Activated CD8-positive, alpha-beta memory T cell treated with anti-CD3 and anti-CD28 coated beads, Interleukin-2, amount 10 ng/mL, durations not matched to agents 7 days and 5 days (primary cell): ENCODE data around the gene SULT4A1. TPM values are rescaled to one million over a fixed set of nuclear protein-coding genes. Genes with fewer than 3 reads are reported as not detected.

Experiments
- ATAC-seq: fragments of 150-1000 bp; cut with Tn5 transposase; one replicate; pipeline ENCODE4 v1.10.0; 2021; ENCODE audit warnings: moderate library complexity
- CTCF ChIA-PET: fragments of 350-600 bp; sonication (Branson Sonifier 250); formaldehyde crosslinking; loops from one replicate; lab custom pipeline; 2021; ENCODE audit warnings: antibody characterized with exemption; lab: Charles Lee
- DNase-seq: peaks from one replicate; pipeline ENCODE4 v3.0.0-alpha.2; 2020
- H3K27ac Mint-ChIP-seq: one replicate; pipeline ENCODE4 v1.8.0; 2021; ENCODE audit warnings: mild to moderate bottlenecking, mixed read lengths
- H3K27me3 Mint-ChIP-seq: one replicate; pipeline ENCODE4 v1.8.0; 2021; ENCODE audit warnings: mixed read lengths
- H3K36me3 Mint-ChIP-seq: one replicate; pipeline ENCODE4 v1.8.0; 2021; ENCODE audit warnings: mild to moderate bottlenecking, mixed read lengths
- H3K4me1 Mint-ChIP-seq: one replicate; pipeline ENCODE4 v1.8.0; 2021; ENCODE audit warnings: mixed read lengths
- H3K4me3 Mint-ChIP-seq: one replicate; pipeline ENCODE4 v1.8.0; 2021; ENCODE audit warnings: mild to moderate bottlenecking, moderate library complexity, mixed read lengths
- H3K9me3 Mint-ChIP-seq: one replicate; pipeline ENCODE4 v1.8.0; 2022; ENCODE audit warnings: low read depth, mixed read lengths
- total RNA-seq, 2 experiments: library from RNA; stranded (reverse); gene quantifications; one replicate each; pipeline ENCODE4 v1.2.3, GENCODE V29; 2021

SULT4A1 gene
- total RNA-seq, 2 experiments from 2014 or later, result not detected

GRCh38 chr22:43867839-43868635, 5.7 kb upstream of the SULT4A1 start:
- ATAC-seq (no peak), DNase-seq (peak; percentile 47)
- Mint-ChIP-seq H3K4me1 (no peaks in the 10 kb centered on the region), H3K27ac (no peak overlapping the region), H3K27me3 (peaks cover 30% of the 10 kb centered on the region), H3K4me3 (no peak overlapping the region), H3K9me3 (peaks cover 1% of the 10 kb centered on the region), H3K36me3 (no peaks in the 10 kb centered on the region)
- CTCF ChIA-PET, result interaction anchor here (1.9 kb wide), 1 partner anchor 15 kb away, joined by 6 read pairs; no protein-coding TSS in a partner anchor

DNA sequence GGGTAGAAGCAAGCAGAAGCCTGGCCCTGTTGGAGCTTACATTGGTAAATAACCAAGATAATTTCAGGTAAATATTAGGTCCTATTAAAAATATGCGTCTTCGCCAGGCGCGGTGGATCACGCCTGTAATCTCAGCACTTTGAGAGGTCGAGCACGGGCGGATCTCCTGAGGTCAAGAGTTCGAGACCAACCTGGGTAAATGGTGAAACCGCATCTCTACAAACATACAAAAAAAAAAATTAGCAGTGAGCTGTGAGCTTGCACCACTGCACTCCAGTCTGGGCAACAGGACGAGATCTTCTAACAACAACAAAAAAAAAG, 529 bp upstream of the SULT4A1 start:
- no peak overlapping the region for H3K27ac Mint-ChIP-seq
- peaks cover 4% of the 10 kb centered on the region for H3K4me1 Mint-ChIP-seq
- no peak for ATAC-seq
- no peaks in the 10 kb centered on the region for H3K9me3 Mint-ChIP-seq
- CTCF ChIA-PET, result interaction anchor here (0.7 kb wide), 2 partner anchors 479 to 1256 kb away, joined by 3 read pairs; no protein-coding TSS in a partner anchor
- peaks cover 50% of the 10 kb centered on the region for H3K27me3 Mint-ChIP-seq
- H3K4me3 Mint-ChIP-seq, result no peak overlapping the region
- H3K36me3 Mint-ChIP-seq, result no peaks in the 10 kb centered on the region
- DNase-seq, result no peak

DNA sequence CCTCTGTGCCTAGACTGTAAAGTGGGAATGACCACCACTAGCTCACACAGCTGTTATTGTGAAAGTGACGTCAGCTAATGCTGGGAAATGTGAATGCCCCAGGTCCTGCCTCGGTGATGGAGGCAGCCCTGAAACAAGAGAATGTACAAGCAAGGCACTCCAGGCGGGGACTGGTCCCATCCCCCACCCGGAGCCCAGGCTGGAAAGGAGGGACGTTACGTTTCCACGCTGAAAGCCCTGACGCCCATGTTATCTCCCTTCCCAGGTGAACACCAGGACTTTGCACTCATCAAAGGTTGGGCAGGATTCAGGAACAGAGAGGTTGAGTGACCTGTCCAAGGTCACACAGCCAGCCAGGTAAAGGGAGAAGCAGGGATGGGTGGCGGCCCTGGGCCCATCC, 784 bp downstream of the SULT4A1 start:
- no peak for DNase-seq
- Mint-ChIP-seq H3K4me1 (peaks cover 4% of the 10 kb centered on the region), H3K27me3 (peaks cover 56% of the 10 kb centered on the region), H3K4me3 (no peak overlapping the region), H3K9me3 (no peaks in the 10 kb centered on the region), H3K27ac (no peak overlapping the region), H3K36me3 (no peaks in the 10 kb centered on the region)
- CTCF ChIA-PET, result interaction anchor here (1.2 kb wide), 1 partner anchor 23 kb away, joined by 4 read pairs; no protein-coding TSS in a partner anchor
- no peak for ATAC-seq

DNA sequence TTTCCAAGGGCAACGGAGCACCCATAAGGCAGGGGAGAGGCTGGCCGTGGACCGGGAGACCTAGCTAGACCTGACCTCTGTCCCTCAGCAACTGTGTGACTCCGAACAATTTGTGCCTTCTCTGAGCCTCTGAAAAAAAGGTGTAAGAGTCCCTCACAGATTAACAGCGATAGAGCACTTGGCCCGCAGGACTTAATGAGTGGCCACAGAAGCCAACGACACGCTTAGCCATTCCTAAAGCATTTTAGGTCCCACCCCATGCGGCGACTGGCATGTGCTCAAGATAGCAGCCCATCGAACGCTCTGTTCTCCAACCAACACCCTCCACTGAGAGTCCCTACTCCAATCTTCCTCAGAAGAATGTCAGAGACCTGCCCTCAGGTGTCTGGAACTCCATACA, 1.5 kb downstream of the SULT4A1 start:
- CTCF ChIA-PET, result interaction anchor here (1.2 kb wide), 1 partner anchor 24 kb away, joined by 4 read pairs; no protein-coding TSS in a partner anchor
- ATAC-seq (no peak), DNase-seq (no peak)
- no peak overlapping the region for H3K4me3 Mint-ChIP-seq
- peaks cover 56% of the 10 kb centered on the region for H3K27me3 Mint-ChIP-seq
- H3K4me1 Mint-ChIP-seq, result peaks cover 4% of the 10 kb centered on the region
- no peaks in the 10 kb centered on the region for H3K9me3 Mint-ChIP-seq
- H3K36me3 Mint-ChIP-seq, result no peaks in the 10 kb centered on the region
- no peak overlapping the region for H3K27ac Mint-ChIP-seq

DNA sequence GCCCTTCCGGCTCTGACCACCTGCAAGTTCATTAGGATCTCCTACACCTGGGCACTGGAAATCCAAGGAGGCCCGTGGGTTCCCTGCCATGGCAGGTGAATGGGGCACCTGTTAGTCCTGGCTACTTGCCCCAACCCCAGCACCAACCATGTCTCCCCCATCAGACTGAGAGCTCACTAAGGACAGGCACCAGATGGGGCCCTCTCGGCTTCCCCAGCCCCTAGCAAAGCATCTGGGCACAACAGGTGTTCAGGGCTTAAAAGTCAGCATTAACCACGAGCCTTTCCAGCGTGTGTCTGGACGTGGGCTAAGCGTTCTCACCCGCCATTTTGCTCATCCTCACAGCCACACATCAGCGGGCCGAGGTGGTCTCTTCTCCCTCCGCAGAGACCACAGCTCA, 2.2 kb downstream of the SULT4A1 start:
- peaks cover 4% of the 10 kb centered on the region for H3K4me1 Mint-ChIP-seq
- ATAC-seq (no peak), DNase-seq (no peak)
- H3K27ac Mint-ChIP-seq, result no peak overlapping the region
- H3K4me3 Mint-ChIP-seq, result no peak overlapping the region
- CTCF ChIA-PET, result no interaction called here
- no peaks in the 10 kb centered on the region for H3K9me3 Mint-ChIP-seq
- H3K36me3 Mint-ChIP-seq, result no peaks in the 10 kb centered on the region
- H3K27me3 Mint-ChIP-seq, result peaks cover 52% of the 10 kb centered on the region

DNA sequence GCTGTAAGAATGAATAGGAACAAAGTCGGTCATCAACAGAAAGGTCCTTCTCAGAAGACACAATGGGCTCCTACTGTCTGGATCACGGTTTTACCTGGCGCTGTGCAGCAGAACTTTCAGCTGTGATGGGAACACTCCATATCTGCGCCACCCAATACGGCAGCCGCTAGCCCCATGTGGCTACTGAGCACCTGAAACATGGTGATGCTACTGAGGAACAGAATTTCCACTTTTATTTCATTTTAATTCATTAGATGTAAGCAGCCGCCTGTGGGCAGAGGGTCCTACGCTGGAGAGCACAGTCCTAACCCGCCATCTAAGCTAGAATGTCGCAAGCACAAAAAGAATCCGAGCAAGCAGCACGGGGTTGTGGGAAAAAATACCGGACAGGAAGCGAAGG, 2.7 kb downstream of the SULT4A1 start:
- Mint-ChIP-seq H3K36me3 (no peaks in the 10 kb centered on the region), H3K9me3 (no peaks in the 10 kb centered on the region), H3K27ac (no peak overlapping the region), H3K4me1 (peaks cover 4% of the 10 kb centered on the region), H3K27me3 (peaks cover 47% of the 10 kb centered on the region), H3K4me3 (no peak overlapping the region)
- DNase-seq (no peak), ATAC-seq (no peak)
- CTCF ChIA-PET, result no interaction called here

GRCh38 chr22:43859176-43859575, 3.1 kb downstream of the SULT4A1 start:
- Mint-ChIP-seq H3K36me3 (no peaks in the 10 kb centered on the region), H3K4me3 (no peak overlapping the region), H3K27ac (no peak overlapping the region), H3K27me3 (peaks cover 44% of the 10 kb centered on the region), H3K4me1 (peaks cover 4% of the 10 kb centered on the region), H3K9me3 (no peaks in the 10 kb centered on the region)
- CTCF ChIA-PET, result no interaction called here
- DNase-seq, result no peak
- ATAC-seq, result no peak

- no peak overlapping the region for H3K4me3 Mint-ChIP-seq
- CTCF ChIA-PET, result no interaction called here
- no peaks in the 10 kb centered on the region for H3K36me3 Mint-ChIP-seq
- H3K4me1 Mint-ChIP-seq, result peaks cover 4% of the 10 kb centered on the region
- H3K27me3 Mint-ChIP-seq, result peaks cover 39% of the 10 kb centered on the region
- no peaks in the 10 kb centered on the region for H3K9me3 Mint-ChIP-seq
- no peak for ATAC-seq
- no peak overlapping the region for H3K27ac Mint-ChIP-seq
- DNase-seq, result no peak
These were observed 4.0 kb downstream of the SULT4A1 start for GRCh38 chr22:43858156-43858895.

DNA sequence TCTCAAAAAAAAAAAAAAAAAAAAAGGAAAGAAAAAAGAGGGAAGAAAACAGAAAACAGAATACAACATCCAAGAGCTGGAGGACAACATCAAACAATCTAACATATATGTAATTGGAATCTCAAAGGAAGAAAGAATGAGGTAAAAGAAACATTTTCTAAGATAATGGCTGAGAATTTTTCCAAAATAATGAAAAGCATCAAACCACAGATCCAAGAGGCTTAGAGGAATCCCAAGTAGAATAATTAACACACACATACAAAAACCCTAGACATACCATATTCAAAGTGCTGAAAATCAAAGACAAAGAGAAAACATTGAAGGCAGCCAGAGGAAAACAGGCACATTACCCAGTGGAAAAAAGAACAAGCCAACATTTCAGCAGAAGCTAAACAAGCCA, 4.9 kb downstream of the SULT4A1 start:
- DNase-seq, result no peak
- no peaks in the 10 kb centered on the region for H3K9me3 Mint-ChIP-seq
- H3K27ac Mint-ChIP-seq, result no peak overlapping the region
- CTCF ChIA-PET, result no interaction called here
- no peaks in the 10 kb centered on the region for H3K4me1 Mint-ChIP-seq
- ATAC-seq, result no peak
- no peaks in the 10 kb centered on the region for H3K36me3 Mint-ChIP-seq
- peaks cover 33% of the 10 kb centered on the region for H3K27me3 Mint-ChIP-seq
- no peak overlapping the region for H3K4me3 Mint-ChIP-seq

DNA sequence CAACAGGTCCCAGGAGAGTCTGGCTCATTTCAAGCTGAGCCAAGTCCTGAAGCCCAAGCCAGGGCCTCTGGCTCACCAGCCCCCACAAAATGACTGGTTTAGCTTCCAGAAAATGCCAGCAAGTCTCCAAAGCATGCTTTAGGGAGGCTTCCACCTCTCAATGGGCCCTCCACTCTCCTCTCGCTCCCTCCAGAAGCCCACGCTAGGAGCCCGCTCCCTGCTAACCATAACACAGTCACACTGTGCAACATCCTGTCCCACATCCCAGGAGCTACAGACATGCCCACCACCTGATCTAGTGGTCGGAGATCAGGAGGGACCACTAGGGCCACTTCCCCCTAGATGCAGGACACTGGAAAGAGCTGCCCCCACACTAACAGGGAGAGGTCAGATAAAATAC, 6.9 kb downstream of the SULT4A1 start:
- H3K4me1 Mint-ChIP-seq, result no peaks in the 10 kb centered on the region
- CTCF ChIA-PET, result no interaction called here
- peaks cover 22% of the 10 kb centered on the region for H3K27me3 Mint-ChIP-seq

GRCh38 chr22:43854786-43855271, 7.5 kb downstream of the SULT4A1 start:
- DNase-seq, result no peak
- H3K36me3 Mint-ChIP-seq, result no peaks in the 10 kb centered on the region
- no peaks in the 10 kb centered on the region for H3K4me1 Mint-ChIP-seq
- CTCF ChIA-PET, result no interaction called here
- ATAC-seq, result no peak
- H3K4me3 Mint-ChIP-seq, result no peak overlapping the region
- H3K27ac Mint-ChIP-seq, result no peak overlapping the region
- H3K9me3 Mint-ChIP-seq, result no peaks in the 10 kb centered on the region
- H3K27me3 Mint-ChIP-seq, result peaks cover 18% of the 10 kb centered on the region

More for the DNA sequence above, 6.9 kb downstream of the SULT4A1 start:
- H3K27ac Mint-ChIP-seq, result no peak overlapping the region
- no peaks in the 10 kb centered on the region for H3K36me3 Mint-ChIP-seq
- no peak for DNase-seq
- no peaks in the 10 kb centered on the region for H3K9me3 Mint-ChIP-seq
- ATAC-seq, result no peak
- no peak overlapping the region for H3K4me3 Mint-ChIP-seq

DNA sequence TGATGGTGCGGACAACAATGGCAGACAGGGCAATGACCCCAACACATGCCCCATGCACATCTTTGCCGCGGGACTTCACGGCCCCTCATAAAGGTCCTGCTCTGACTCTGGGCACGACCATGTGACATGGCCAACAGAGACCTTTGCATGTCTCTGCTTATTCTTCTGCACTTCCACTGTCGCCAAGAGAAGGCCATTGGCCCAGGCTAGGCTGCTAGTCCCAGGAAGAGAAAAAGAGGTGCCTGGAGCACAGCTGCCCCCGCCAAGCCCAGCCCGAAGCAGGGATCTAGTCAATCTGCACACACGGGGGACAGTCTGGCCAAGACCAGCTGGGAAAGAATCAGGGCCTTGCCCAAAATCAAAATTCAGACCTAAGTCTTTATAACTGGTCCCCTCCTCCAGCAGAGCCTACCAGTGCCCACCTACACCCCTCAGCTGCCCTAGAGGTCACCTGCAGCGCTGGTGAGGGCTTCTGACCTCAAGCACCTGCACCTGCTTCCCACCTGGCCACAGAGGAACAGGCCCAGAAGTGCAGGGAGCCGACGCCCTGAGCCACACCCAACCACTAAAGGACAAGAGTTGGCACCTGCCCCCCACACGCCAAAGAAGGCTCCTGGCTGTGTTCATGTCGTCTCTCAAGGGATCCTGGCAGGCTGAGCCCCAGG, 8.1 kb downstream of the SULT4A1 start:
- H3K36me3 Mint-ChIP-seq, result no peaks in the 10 kb centered on the region
- ATAC-seq (no peak), DNase-seq (no peak)
- no peak overlapping the region for H3K27ac Mint-ChIP-seq
- H3K4me1 Mint-ChIP-seq, result no peaks in the 10 kb centered on the region
- CTCF ChIA-PET, result no interaction called here
- H3K27me3 Mint-ChIP-seq, result peaks cover 17% of the 10 kb centered on the region
- H3K9me3 Mint-ChIP-seq, result no peaks in the 10 kb centered on the region
- no peak overlapping the region for H3K4me3 Mint-ChIP-seq

GRCh38 chr22:43853328-43853931, 8.9 kb downstream of the SULT4A1 start:
- CTCF ChIA-PET, result no interaction called here
- no peak overlapping the region for H3K4me3 Mint-ChIP-seq
- ATAC-seq, result no peak

More at GRCh38 chr22:43853328-43853931, 8.9 kb downstream of the SULT4A1 start:
- Mint-ChIP-seq H3K9me3 (no peaks in the 10 kb centered on the region), H3K4me1 (no peaks in the 10 kb centered on the region), H3K27me3 (peaks cover 10% of the 10 kb centered on the region), H3K27ac (no peak overlapping the region), H3K36me3 (no peaks in the 10 kb centered on the region)
- no peak for DNase-seq
